Stimulated activated naive CD8-positive, alpha-beta T cell treated with anti-CD3 and anti-CD28 coated beads, Interleukin-15, Interleukin-2, amounts not matched to agents 100 U/mL and 50 U/mL, for 24 hours (primary cell): ENCODE measurements around the gene FGGY.

Source experiments
- ATAC-seq: fragments of 150-1000 bp; cut with Tn5 transposase; one replicate; pipeline ENCODE4 v1.10.0; 2021
- DNase-seq: peaks from one replicate; pipeline ENCODE4 v3.0.0; 2021

FGGY gene

DNA sequence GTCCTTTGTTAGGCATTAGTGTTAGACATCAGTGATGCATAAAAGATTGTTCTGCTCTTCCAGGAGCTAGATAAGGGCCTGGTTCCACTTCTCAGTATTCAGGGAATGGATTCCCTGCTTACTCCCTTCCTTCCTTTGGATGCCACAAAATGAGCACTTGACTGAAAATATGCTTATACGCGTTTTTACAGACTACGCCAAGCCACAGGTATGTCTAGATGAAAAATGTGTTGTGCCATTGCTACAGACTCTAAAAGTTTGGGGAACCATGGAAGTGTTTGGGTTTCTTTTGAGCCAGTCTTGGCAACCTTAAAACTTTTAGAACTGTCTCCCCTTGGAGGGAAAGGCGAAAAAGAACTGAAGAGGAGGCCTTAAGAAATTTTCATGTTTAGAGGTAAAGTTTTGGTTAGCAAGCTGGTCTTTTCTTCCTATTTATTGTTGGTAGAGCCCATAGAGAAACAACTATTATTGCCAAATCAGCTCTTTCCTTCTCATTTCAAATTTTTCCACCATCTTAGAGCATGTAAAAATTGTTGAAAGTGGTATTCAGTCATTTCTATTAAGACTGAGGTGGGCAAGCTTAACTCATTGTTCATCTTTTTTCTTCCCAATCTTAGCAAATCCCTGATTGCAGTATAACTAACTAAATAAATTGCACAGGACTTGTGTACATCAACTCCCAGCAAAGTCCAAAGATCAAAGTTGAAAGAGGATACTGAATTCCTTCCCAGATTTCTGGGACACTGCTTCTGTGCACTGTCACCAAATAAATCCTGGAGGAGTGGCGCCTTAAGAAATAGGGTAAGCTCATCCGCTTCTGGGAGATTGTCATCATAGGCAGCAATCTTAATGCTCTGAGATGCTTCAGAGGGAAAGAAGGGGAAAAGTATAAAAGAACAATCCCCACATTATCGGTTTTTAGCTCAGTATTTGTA, 18.9 kb downstream of the FGGY start:
- DNase-seq (no peak), ATAC-seq (no peak)

DNA sequence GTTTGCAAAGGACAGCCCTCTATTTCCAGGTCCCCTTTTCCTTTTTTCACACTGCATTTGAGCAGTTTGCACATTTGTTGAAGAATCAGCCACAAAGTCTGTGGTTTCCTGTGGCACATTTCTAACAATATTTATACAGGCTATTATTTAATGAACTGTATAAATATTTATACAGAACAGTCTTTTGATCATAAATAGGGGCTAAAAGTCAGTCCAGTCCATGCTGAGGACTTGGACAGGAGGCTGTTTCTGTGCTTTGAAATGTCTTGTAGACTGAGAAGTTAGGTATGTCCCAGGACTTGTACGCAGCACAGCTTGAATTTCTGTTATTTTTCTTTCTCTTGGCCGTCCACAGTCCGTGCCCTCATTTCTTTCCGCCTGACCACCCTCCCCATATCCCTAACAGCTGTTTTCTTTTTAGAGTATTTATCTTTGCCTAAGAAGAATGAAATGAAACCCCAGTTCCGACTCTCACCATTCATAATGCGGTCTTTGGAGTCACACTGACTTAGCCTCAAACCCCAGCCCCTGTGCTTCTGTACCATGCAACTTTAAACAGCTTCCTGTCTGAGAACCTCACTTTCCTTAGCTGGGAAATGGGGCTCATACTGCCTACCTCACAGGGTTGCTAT, 19.7 kb downstream of the FGGY start:
- ATAC-seq = peak; percentile 46
- DNase-seq = no peak

GRCh38 chr1:59317343-59317742, 20.4 kb downstream of the FGGY start:
- no peak for ATAC-seq
- DNase-seq = no peak

- no peak for DNase-seq
- no peak for ATAC-seq
Observed at GRCh38 chr1:59317780-59318179, 20.9 kb downstream of the FGGY start.

GRCh38 chr1:59318271-59318860, 21.5 kb downstream of the FGGY start:
- DNase-seq = no peak
- ATAC-seq = no peak

- ATAC-seq (no peak), DNase-seq (no peak)
Observed at GRCh38 chr1:59322394-59322793, 25.5 kb downstream of the FGGY start.

DNA sequence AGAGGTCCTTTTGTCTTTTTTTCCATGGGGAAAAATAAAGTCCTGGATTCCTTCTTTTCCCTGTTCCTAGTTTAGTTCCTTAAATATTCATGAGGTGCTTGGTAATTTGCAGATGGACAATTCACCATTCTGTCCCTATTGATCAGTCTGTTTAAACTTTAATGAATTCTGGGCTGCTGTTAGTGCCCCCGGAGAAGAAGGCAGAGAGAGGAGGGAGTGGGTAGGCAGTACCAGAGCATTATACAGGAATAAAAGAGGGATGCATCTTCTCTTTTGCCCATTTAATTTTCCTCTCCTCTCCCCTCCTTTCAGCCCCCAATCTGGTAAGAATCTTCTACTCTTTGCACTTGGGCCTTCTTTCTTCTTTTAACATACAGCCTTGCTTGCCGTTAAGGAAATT, 25.9 kb downstream of the FGGY start:
- DNase-seq = no peak
- no peak for ATAC-seq

GRCh38 chr1:59323879-59324278, 27.0 kb downstream of the FGGY start:
- ATAC-seq = no peak
- DNase-seq = no peak

DNA sequence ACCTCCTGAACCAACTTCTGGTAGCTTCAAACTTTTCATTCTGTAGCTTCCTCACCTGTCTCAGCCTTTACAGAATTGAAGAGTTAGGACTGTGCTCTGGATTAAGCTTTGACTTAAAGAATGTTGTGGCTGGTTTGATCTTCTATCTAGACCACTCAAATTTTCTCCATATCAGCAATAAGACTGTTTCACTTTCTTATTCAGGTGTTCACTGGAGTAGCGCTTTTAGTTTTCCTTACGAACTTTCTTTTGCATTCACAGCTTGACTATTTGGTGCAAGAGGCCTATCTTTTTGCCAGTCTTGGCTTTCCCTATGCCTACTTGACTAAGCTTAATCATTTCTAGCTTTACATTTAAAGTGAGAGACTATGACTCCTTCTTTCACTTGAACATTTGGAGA, 31.5 kb downstream of the FGGY start:
- no peak for ATAC-seq
- DNase-seq = no peak

DNA sequence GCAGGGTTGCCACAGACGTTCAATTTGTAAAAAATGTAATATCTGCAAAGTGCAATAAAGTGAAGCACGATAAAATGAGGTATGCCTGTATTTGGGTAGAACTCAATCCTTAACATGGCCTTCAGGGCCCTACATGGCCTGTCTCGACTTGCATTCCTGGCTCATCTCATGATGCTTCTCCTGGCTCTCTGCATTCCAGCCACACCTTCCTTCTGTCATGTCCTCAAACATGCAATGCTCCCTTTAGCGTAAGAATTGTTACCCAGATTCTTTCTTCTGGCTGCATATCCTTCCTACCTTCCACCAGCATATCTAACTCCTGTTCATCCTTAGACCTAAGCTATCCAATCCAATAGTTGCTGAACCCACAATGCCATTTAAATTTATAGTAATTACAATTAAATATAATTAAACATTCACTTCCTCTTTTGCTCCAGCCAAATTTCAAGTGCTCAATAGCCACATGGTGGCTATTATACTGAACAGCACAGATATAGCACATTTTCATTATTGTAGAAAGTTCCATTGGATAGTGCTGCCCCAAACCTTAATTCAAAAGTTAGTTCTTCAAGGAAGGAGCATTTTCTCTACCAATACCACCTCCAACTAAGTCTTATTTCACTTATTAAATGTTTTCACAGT, 32.6 kb downstream of the FGGY start:
- DNase-seq (no peak), ATAC-seq (no peak)

DNA sequence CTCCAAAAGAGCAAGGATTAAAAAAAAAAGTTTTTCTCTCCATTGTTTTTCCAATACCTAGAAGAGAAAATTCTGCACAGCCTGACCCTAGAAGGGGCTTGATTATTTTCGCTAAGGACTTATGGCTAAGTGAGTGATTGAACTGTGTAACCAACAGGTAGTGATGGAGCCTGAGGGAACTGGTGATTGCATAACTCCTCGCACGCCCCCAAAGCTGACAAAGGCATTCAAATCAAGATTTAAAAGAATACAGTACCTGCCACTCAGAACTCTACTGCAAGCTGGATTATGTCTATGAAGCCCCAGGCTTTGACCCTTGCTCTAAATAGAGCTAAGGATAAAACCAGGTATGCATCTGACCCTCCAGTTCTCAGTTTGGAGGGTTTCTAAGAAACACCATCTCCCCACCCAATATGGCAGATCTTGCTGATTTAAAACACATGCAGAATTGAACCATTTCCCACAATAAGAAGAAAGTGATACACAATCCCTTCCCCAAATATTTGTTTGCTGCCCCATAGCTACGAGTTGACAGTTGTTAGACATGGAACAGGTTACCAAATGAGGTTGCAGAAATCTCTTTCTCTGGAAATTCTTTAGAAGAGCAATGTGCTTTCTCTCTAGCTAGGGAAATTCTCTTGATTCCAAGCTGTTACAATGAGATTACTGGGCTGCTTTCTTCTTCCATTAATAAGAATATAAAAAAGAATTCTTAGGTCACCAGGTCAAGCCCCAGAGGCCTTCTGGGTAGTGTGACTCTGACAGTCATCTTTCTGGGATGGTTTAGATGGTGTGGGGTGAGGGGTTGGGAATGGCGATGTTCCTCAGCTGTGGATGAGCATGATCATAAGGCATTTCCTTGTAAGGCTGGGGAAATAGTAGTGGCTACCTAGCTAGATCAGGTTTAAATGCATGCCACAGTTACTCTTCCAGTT, 35.1 kb downstream of the FGGY start:
- ATAC-seq = no peak
- DNase-seq = no peak

DNA sequence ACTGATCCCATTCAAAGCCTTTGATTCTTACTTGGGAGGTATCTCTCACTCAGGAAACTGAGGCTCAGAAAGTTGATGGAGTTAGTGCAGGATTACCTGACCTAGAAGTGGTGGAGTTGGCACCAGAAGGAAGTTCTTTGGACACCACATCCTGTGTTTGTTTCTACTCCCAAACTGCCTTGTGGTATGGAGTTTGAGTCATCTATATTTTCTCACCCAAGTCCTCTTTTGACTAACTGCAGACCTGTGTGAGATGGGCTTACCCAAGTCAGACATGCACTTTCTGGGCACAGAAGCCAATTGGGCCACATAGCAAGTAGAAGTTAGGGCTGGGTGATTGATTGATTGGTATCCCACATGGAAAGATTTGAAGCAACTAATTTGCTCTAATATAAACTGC, 36.1 kb downstream of the FGGY start:
- ATAC-seq (peak; percentile 93), DNase-seq (peak; percentile 11)

- ATAC-seq (peak; percentile 57), DNase-seq (no peak)
Observed at GRCh38 chr1:59333626-59334277, 36.9 kb downstream of the FGGY start.

DNA sequence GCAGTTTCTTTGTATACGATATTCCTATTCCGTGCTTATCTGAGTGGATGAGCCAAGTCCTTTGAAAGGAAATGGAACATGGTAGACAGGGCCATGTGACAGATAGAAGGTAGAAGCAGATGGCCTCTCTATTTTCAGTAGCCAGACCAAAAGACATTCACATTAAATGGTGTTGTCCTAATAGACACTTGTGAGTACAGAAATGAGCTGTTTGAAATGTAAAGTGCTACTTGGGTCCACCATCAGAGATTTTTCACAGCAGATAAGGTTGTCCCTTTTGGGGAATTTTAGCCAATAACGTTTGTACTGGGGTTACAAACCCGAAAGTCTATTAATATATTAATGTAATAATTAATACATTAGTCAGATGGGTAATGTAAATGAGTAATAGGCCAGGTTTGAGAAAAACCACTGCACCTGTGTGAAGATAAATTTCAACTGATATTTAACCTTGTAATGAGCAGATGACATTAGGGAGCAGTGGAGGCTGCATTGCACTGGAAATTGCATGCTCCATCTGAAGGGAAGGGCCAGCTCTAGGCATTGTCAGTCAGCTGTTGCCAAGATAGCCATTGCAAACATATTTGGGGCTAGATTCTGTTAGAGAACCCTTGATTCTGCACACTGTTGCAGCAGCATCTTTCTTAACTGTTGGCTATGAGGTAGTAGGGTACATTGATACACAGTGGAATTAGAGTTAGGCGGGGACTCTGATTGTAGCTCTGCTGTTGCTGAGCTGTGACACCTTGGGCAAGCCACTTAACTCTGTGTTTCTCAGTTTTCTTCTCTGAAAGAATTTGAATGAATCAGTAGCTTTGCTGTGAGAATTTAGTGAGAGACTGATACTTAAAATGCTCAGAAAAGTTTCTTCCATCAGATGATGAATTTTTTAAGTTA, 43.8 kb downstream of the FGGY start:
- no peak for DNase-seq
- no peak for ATAC-seq

DNA sequence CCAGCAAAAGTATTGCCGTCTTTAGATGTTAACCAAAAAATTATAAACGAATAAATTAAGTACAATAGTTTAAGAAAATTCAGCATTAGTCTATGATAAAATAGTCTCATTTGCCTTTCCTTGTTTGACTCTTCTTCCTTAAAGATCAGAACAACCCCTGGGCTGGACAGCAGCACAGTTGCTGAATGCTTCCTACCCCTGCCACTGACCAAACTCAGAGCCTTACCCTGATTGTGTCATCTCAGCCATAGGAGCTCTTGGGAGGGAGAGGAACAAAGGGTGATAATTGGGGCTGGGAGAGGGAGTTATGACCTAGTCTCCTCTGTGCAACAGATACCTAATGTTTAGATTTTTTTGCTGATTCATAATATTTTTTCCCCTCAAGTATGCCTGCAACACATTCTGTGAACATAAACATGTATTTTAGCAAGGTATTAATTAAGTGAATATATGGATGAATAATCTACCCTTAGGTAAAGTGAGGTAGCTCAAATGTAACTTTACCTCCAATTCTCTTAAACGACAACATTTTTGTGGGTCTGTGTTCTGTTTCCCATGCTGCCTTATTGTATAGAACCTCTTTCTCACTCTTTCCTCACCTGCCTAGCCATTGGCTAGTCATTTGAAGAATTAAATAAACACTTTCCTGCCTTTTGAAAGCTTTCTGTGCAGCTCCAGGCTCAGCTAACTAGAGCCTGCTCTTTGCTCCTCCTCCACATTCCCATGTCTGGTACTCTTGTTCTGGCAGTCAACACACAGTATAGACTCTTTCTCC, 46.1 kb downstream of the FGGY start:
- no peak for DNase-seq

GRCh38 chr1:59343576-59343840, 46.6 kb downstream of the FGGY start:
- DNase-seq (no peak), ATAC-seq (no peak)

More for the DNA sequence above, 46.1 kb downstream of the FGGY start:
- no peak for ATAC-seq

GRCh38 chr1:59345221-59345620, 48.3 kb downstream of the FGGY start:
- ATAC-seq = no peak
- no peak for DNase-seq

DNA sequence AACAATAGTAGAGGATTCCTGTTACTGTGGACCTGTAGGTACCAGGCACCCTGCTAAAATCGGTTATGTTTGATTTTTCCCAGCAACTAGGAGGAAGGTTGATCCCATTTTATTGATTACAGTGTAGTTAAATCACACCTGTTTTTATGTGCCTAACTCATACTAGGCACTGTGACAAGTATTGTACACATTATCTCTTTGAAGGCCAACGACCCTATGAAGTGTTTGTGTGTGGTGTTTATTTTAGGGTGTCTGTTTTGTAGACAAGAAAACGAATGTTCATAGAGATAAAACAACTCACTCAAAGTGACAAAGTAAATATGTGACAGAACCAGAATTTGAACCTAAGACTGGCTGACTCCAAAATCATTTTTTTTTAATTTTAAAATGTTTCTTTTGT, 49.5 kb downstream of the FGGY start:
- DNase-seq (no peak), ATAC-seq (no peak)

DNA sequence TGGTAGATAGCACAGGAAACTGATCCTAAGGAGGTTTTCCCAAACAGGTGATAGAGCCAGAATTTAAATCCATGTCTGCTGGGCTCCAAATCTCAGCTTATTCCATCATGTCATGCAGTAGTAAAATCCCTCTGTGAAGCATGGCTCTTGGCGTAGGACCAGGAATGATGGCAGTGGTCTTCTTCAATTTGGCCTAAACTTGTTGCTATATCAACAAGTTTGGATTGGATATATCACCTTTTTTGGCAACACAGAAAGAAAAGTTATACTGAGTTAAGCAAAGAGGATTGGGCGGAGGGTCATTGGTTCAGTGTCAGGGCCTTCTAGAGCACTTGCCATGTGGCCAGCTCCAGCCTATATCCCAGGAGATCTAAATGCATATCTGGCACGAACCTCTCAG, 52.2 kb downstream of the FGGY start:
- ATAC-seq (no peak), DNase-seq (no peak)

- ATAC-seq (no peak), DNase-seq (no peak)
Observed at GRCh38 chr1:59350521-59350920, 53.6 kb downstream of the FGGY start.
